Hepatocyte (in vitro differentiated cells): Measurements from ENCODE around the gene FTCD.
"Not testable (repeated sequence)": the region's sequence is repeated elsewhere in the genome, so short reads cannot be mapped to it uniquely, and the experiment has no call there.

Experiments used
- CTCF ChIP-seq: fragments of 200-600 bp; sonication (generic); IDR thresholded peaks from 2 replicates; pipeline ENCODE4 v1.5.1; 2016; ENCODE audit warnings: antibody characterized with exemption, mild to moderate bottlenecking; ENCODE audit not compliant: poor library complexity
- EZH2 ChIP-seq: fragments of 200-600 bp; sonication (generic); IDR thresholded peaks from 2 replicates; pipeline ENCODE4 v1.6.1; 2016; ENCODE audit warnings: antibody characterized with exemption, mild to moderate bottlenecking, borderline replicate concordance
- EZH2phosphoT487 ChIP-seq: fragments of 200-600 bp; sonication (generic); IDR thresholded peaks from one replicate; pipeline ENCODE4 v1.6.1; 2018; ENCODE audit warnings: antibody characterized with exemption, mild to moderate bottlenecking, low read depth, moderate library complexity; ENCODE audit not compliant: unreplicated experiment, severe bottlenecking

- peak; percentile 59 for TF ChIP-seq CTCF
- not testable (repeated sequence) for TF ChIP-seq EZH2phosphoT487, EZH2
These were observed 8.0 kb downstream of the FTCD start for GRCh38 chr21:46147429-46147828.
